Esophagus mucosa (tissue), 1 donor: ENCODE data around the gene TMEM185A. TPM values are rescaled to one million over a fixed set of nuclear protein-coding genes. Genes with fewer than 3 reads are reported as not detected.
"Not testable (repeated sequence)": the region's sequence is repeated elsewhere in the genome, so short reads cannot be mapped to it uniquely, and the experiment has no call there.

ENCODE experiments used
- ATAC-seq: fragments of 200-7000 bp; cut with Tn5 transposase; one replicate; pipeline ENCODE4 v1.9.1; 2020
- total RNA-seq: library from RNA; stranded (reverse); gene quantifications from one replicate; pipeline ENCODE4 v1.2.4, GENCODE V29; 2023
- donor health status: DM: yes; HTN: yes; CAD: no.

Gene TMEM185A
- total RNA-seq, 1 donor from 2014 or later = 16.5 TPM

DNA sequence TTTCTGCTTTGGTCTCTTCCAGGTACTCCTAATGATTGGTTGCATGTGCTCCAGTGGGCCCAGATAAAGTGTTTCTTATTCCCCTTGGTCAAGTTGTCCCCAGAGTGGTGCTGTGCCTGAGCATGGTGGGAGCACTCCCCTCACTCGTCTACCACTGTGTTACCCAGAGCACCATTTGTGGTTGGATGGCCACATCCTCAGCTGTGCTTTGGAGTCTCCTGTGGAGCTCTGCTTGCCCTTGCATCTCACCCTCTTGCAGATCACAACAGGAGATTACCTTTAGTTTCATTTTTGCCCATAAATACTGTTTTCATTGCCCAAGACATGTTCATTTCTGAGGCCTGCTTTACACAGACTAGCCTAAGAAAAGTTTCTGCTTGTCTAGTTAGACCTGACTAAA is 81.1 kb downstream of the TMEM185A start:
- not testable (repeated sequence) for ATAC-seq

- not testable (repeated sequence) for ATAC-seq
These were observed 81.9 kb downstream of the TMEM185A start, which contains the start of gene HSFX3 for GRCh38 chrX:149549701-149550100. Gene HSFX3, minus strand, starts transcription at chrX:149549924. Its CDS starts 72 bp downstream, at chrX:149549852.

- not testable (repeated sequence) for ATAC-seq
These were observed 83.8 kb downstream of the TMEM185A start for GRCh38 chrX:149547782-149548181.

GRCh38 chrX:149546962-149547361 is 84.6 kb downstream of the TMEM185A start:
- not testable (repeated sequence) for ATAC-seq

Other genes with a start within 250 kb of the TMEM185A start
- gene IDS, start 126.5 kb downstream of the TMEM185A start, total RNA-seq = 23.2 TPM
- gene EOLA1, start 90.8 kb downstream of the TMEM185A start, total RNA-seq = 14.6 TPM
- not detected for gene HSFX3, start 81.9 kb downstream of the TMEM185A start, total RNA-seq
- gene MAGEA9B, start 44.3 kb downstream of the TMEM185A start, total RNA-seq = not detected
- not detected for gene HSFX2, start 36.5 kb downstream of the TMEM185A start, total RNA-seq
- gene MAGEA11, start 80.3 kb upstream of the TMEM185A start, total RNA-seq = not detected
- gene HSFX1, start 142.3 kb upstream of the TMEM185A start, total RNA-seq = 0.32 TPM
- not detected for gene MAGEA9, start 150.1 kb upstream of the TMEM185A start, total RNA-seq
- not detected for gene MAGEA8, start 249.4 kb upstream of the TMEM185A start, total RNA-seq